HG02981 (cell line): Measurements from ENCODE around the gene KCNH5.

Experiments
- ATAC-seq: cut with Tn5 transposase; IDR thresholded peaks from one replicate; pipeline ENCODE4 v1.9.1; 2021; ENCODE audit warnings: mild to moderate bottlenecking, moderate library complexity; ENCODE audit not compliant: unreplicated experiment

Gene KCNH5

GRCh38 chr14:62745496-62745895 is 299.8 kb downstream of the KCNH5 start:
- ATAC-seq, result no peak

GRCh38 chr14:62743560-62743959 is 301.7 kb downstream of the KCNH5 start:
- no peak for ATAC-seq

GRCh38 chr14:62743118-62743517 is 302.1 kb downstream of the KCNH5 start:
- ATAC-seq, result no peak

- no peak for ATAC-seq
Measured at GRCh38 chr14:62739647-62740046, 305.6 kb downstream of the KCNH5 start.

- ATAC-seq, result no peak
Measured at GRCh38 chr14:62736048-62737043, 308.9 kb downstream of the KCNH5 start.

- no peak for ATAC-seq
Measured at GRCh38 chr14:62734831-62735230, 310.4 kb downstream of the KCNH5 start.

- no peak for ATAC-seq
Measured at GRCh38 chr14:62722406-62722805, 322.9 kb downstream of the KCNH5 start.

- no peak for ATAC-seq
Measured at GRCh38 chr14:62718629-62719028, 326.6 kb downstream of the KCNH5 start.

- no peak for ATAC-seq
Measured at GRCh38 chr14:62711351-62712023, 333.8 kb downstream of the KCNH5 start.

GRCh38 chr14:62710811-62711210 is 334.4 kb downstream of the KCNH5 start:
- no peak for ATAC-seq

GRCh38 chr14:62709773-62710172 is 335.5 kb downstream of the KCNH5 start:
- ATAC-seq, result no peak

GRCh38 chr14:62706217-62706616 is 339.0 kb downstream of the KCNH5 start:
- ATAC-seq, result no peak

- ATAC-seq, result no peak
Measured at GRCh38 chr14:62697461-62697860, 347.8 kb downstream of the KCNH5 start.

GRCh38 chr14:62696929-62697328 is 348.3 kb downstream of the KCNH5 start:
- no peak for ATAC-seq

- no peak for ATAC-seq
Measured at GRCh38 chr14:62696331-62696924, 348.8 kb downstream of the KCNH5 start.

- no peak for ATAC-seq
Measured at GRCh38 chr14:62694075-62694474, 351.2 kb downstream of the KCNH5 start.

GRCh38 chr14:62692490-62693106 is 352.7 kb downstream of the KCNH5 start:
- no peak for ATAC-seq

- ATAC-seq, result no peak
Measured at GRCh38 chr14:62691647-62692489, 353.4 kb downstream of the KCNH5 start.

- no peak for ATAC-seq
Measured at GRCh38 chr14:62689733-62690132, 355.5 kb downstream of the KCNH5 start.

- no peak for ATAC-seq
Measured at GRCh38 chr14:62687818-62688217, 357.4 kb downstream of the KCNH5 start.
